Lung (tissue), 12 donors: ENCODE measurements around the gene TRABD2A. TPM values are rescaled to one million over a fixed set of nuclear protein-coding genes. Genes with fewer than 3 reads are reported as not detected.

ENCODE experiments used
- ATAC-seq: fragments of 200-7000 bp; cut with Tn5 transposase; one replicate; pipeline ENCODE4 v1.9.1; 2020; ENCODE audit warnings: moderate number of reproducible peaks; ENCODE audit not compliant: insufficient read depth, low FRiP score
- DNase-seq, 3 donors: peaks; one replicate each; pipeline ENCODE4 v3.0.0-alpha.2; 2013 to 2017
- H3K27ac ChIP-seq, 2 donors: one replicate each; pipeline ENCODE4 v1.5.1; 2013; ENCODE audit warnings: mild to moderate bottlenecking in 2 of 2, moderate library complexity in 2 of 2, control low read depth in 1 of 2, inconsistent platforms in 1 of 2, low read depth in 1 of 2, low read length in 1 of 2
- H3K27me3 ChIP-seq, 3 donors: one replicate each; pipeline ENCODE4 v1.5.1; 2013; ENCODE audit warnings: low read length in 2 of 3; ENCODE audit not compliant: control insufficient read depth in 3 of 3, insufficient read depth in 3 of 3
- H3K36me3 ChIP-seq, 4 donors: one replicate each; pipeline ENCODE4 v1.5.1; 2013; ENCODE audit warnings: low read length in 4 of 4, mild to moderate bottlenecking in 1 of 4, moderate library complexity in 1 of 4; ENCODE audit not compliant: control insufficient read depth in 4 of 4, insufficient read depth in 4 of 4
- H3K4me1 ChIP-seq, 5 donors: one replicate each; pipeline ENCODE4 v1.5.1; 2013; ENCODE audit warnings: low read length in 5 of 5, mild to moderate bottlenecking in 2 of 5, moderate library complexity in 1 of 5; ENCODE audit not compliant: control insufficient read depth in 5 of 5, insufficient read depth in 5 of 5
- H3K4me3 ChIP-seq: one replicate; pipeline ENCODE4 v1.5.1; 2013; ENCODE audit warnings: mild to moderate bottlenecking, control low read depth, moderate library complexity
- H3K9ac ChIP-seq, 2 donors: one replicate each; pipeline ENCODE4 v1.5.1; 2013; ENCODE audit warnings: low read length in 2 of 2, control low read depth in 1 of 2; ENCODE audit not compliant: insufficient read depth in 1 of 2
- H3K9me3 ChIP-seq, 4 donors: one replicate each; pipeline ENCODE4 v1.5.1; 2013; ENCODE audit warnings: low read length in 3 of 4, mild to moderate bottlenecking in 1 of 4, moderate library complexity in 1 of 4; ENCODE audit not compliant: control insufficient read depth in 4 of 4, insufficient read depth in 3 of 4
- CTCF ChIP-seq: IDR thresholded peaks from 2 replicates; pipeline ENCODE4 v1.5.1; 2012; ENCODE audit warnings: mild to moderate bottlenecking; ENCODE audit errors: control extremely low read depth, extremely low read depth
- WGBS, 2 donors: extraction: QIAGEN DNeasy Blood & Tissue Kit; methylation state at CpG; one replicate each; pipeline ENCODE4 v1.1.7; 2013; 5-methylcytosine and 5-hydroxymethylcytosine counted together
- polyA plus RNA-seq, 2 donors: library from polyadenylated mRNA; stranded (reverse); fragments of 200-250 nt; gene quantifications; one replicate each; pipeline ENCODE4 v1.2.1, GENCODE V29; 2013
- total RNA-seq, 2 donors: library from RNA; depleted of rRNA in 1 of 2; stranded (reverse); fragments of >200 nt in 1 of 2; gene quantifications; one replicate each; pipeline ENCODE4 v1.2.1, GENCODE V29; 2014 to 2021
- donor health status: control.
- donor health status: control.
- donor health status: Bipolar disorder and iron deficiency.
- donor health status: healthy.
- donor health status: DM: yes; HTN: yes; CAD: no.

The TRABD2A gene
- total and polyA plus RNA-seq, 4 donors, result 1.9 to 3.1 (median 2.3) TPM

GRCh38 chr2:84914334-84914733 lies 33.5 kb upstream of the TRABD2A start:
- no peak overlapping the region for H3K27ac ChIP-seq
- WGBS, 2 donors, result 92 to 95% methylated on average over 6 of the region's 6 CpGs
- H3K9me3 ChIP-seq, result no peaks in the 10 kb centered on the region
- H3K4me1 ChIP-seq, result peaks cover 0 to 6% (median 0%) of the 10 kb centered on the region in 5 donors
- DNase-seq (no peak), ATAC-seq (no peak)
- no peak overlapping the region for H3K9ac ChIP-seq
- TF ChIP-seq CTCF, result no peak
- no peaks in the 10 kb centered on the region for H3K27me3 ChIP-seq
- no peak overlapping the region for H3K4me3 ChIP-seq
- peaks cover 0 to 6% (median 1%) of the 10 kb centered on the region in 4 donors for H3K36me3 ChIP-seq

- H3K27ac ChIP-seq, result no peak overlapping the region
- H3K9me3 ChIP-seq, result peaks cover 0 to 3% (median 0%) of the 10 kb centered on the region in 4 donors
- H3K27me3 ChIP-seq, result no peaks in the 10 kb centered on the region
- no peak for DNase-seq
- no peak for TF ChIP-seq CTCF
- H3K4me1 ChIP-seq, result peaks cover 0 to 6% (median 0%) of the 10 kb centered on the region in 5 donors
- H3K36me3 ChIP-seq, result peaks cover 0 to 13% (median 5%) of the 10 kb centered on the region in 4 donors
- 96 to 98% methylated on average over 4 of the region's 4 CpGs for WGBS, 2 donors
- no peak for ATAC-seq
- no peak overlapping the region for H3K4me3 ChIP-seq
- no peak overlapping the region for H3K9ac ChIP-seq
These were observed 32.1 kb upstream of the TRABD2A start for GRCh38 chr2:84912984-84913383.

GRCh38 chr2:84911135-84911678 lies 30.3 kb upstream of the TRABD2A start:
- ATAC-seq, result no peak
- Histone ChIP-seq H3K4me1 (peaks cover 0 to 13% (median 3%) of the 10 kb centered on the region in 5 donors), H3K9ac (no peak overlapping the region), H3K9me3 (peaks cover 0 to 3% (median 0%) of the 10 kb centered on the region in 4 donors), H3K27me3 (no peaks in the 10 kb centered on the region), H3K4me3 (no peak overlapping the region), H3K27ac (no peak overlapping the region), H3K36me3 (peaks cover 0 to 19% (median 10%) of the 10 kb centered on the region in 4 donors)
- DNase-seq, result no peak
- no peak for TF ChIP-seq CTCF
- 97 to 98% methylated on average over 5 of the region's 5 CpGs for WGBS, 2 donors
